Left kidney (tissue), 2 donors: ENCODE measurements around the gene PPL. TPM values are rescaled to one million over a fixed set of nuclear protein-coding genes. Genes with fewer than 3 reads are reported as not detected.
"Not testable (repeated sequence)": the region's sequence is repeated elsewhere in the genome, so short reads cannot be mapped to it uniquely, and the experiment has no call there.

Source experiments
- DNase-seq: peaks from one replicate; pipeline ENCODE4 v3.0.0-alpha.2; 2013
- polyA plus RNA-seq: library from polyadenylated mRNA; unstranded; fragments of 120-200 nt; gene quantifications from one replicate; pipeline ENCODE4 v1.2.1, GENCODE V29; 2013; ENCODE audit not compliant: insufficient read length

The PPL gene
- polyA plus RNA-seq, 1 donor: 30.3 TPM

DNA sequence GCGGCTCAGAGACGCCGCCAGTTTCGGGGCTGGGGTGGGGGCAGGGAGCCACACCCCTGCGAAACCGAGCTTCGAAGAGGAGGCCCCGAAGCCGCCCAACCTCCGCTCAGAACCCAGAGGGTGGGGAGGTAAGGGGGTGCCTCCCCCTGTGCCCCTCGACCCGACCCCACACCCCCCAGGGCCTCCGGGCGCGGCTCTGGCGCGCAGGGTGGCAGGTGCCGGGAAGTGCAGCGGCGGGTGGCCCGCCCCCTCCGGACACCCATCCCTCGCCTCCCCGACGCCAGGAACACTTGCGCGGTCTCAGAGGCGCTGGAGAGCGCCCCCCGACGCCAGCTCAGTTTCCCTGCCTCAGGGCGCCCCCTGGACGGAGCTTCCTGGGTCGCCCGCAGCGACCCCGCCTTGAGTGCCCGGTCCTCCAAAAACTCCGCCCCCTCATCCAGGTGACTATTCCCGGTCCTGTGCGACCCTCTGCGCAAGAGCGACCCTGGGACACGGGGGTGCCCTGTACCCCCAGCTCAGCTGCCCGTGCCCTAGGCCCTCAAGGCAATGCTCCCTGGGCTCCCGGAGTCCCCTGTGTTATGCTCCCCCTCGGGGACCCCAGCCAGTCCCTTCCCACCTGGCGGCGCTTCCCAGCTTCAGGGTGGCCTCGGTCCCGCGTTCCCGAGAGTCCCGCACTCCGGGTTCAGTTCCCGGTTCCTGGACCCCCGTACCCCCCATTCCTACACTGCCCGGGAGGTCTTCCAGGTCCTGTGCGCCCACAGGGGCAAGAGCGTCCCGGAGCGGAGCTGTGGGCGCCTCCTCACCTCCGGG, 562 bp downstream of the PPL start:
- no peak for DNase-seq

DNA sequence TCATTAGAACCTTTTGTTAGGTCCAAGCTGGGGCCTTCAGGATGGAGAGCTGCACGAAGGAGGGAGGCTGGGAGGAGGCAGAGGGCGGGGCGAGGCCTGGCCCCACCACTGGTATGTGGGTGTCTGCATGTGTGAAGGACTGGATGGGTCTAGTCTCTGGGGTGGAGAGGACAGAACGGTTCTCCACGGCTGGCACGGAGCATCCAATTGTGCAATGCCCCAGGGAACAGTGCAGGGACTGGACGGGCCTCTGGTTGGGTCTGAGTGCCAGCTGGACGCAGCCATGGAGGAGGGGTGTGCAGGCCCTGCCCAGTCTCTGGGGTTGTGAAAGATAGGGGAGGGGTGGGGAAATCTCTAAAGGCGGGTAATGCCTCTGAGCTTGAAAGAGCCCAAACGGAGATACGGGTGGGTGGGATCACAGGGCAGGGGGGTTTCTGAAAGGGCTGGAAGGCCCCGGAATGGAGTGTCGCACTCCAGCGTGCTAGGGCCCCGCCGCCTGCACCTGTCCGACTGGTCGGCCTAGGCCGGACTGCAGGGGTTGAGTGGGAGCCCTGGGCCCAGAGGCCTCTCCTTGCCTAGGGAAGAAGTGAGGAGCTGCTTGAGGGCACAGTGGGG, 1.6 kb downstream of the PPL start:
- DNase-seq: no peak

DNA sequence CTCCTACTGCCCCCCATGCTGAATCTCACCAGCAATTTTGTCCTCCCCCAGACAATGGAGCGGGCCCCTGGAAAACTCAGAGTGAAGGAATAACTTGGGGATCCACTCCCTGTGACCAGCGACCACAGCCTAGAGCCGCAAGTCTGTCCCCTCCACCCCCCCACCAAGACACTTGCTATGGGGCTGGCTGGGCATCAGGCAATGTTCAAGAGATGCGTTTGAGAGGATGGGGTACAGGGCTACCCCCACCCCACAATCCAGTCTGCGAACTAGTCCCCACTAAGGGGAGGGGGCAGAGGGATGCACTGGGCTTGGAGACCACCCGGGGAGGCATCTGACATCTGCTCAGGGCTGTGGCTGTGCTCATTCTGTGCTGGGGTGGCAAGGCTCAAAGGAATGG, 2.4 kb downstream of the PPL start:
- DNase-seq: no peak

DNA sequence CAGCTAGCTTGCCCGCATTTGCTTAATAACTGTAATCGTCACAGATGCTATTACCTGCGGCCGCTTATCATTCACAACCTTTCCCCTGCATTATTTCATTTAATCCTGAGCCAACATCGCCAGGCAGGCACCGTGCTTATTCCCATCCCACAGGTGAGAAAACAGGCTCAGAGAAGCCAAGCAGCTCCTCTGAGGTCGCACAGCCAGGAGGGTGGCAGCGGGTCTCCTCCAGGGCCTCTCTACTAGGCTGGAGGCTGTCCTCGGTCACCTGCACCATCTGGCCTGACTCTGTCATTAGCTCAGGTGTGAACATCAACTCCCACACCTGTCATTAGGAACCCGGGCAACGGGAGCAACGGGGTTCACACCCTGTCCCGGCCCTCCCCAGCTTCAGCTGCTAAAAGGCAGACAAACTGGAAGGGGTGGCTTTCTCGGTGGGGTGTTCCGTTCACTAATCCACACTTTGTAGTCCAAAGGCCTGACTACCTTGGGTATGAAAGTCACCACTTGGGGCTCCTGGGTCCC, 3.0 kb downstream of the PPL start:
- no peak for DNase-seq

DNA sequence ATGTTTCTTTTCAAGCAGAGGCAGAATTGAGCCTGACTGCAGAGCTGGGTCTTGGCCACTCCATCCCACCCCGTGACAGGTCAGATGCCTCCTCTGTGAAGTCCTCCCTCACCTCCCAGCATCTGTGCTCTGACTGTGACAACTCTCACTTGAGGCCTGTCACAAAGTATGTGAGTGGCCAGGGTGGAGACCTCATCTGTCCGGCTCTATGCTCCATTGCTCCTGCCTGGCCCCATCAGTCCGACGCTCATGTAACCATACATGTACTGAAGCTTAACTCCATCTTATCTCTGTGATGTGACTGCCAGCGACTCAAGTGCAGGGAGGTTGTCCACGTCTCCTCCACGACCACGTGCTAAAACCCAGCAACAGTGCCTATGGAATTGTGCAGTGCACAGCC, 3.5 kb downstream of the PPL start:
- no peak for DNase-seq

DNA sequence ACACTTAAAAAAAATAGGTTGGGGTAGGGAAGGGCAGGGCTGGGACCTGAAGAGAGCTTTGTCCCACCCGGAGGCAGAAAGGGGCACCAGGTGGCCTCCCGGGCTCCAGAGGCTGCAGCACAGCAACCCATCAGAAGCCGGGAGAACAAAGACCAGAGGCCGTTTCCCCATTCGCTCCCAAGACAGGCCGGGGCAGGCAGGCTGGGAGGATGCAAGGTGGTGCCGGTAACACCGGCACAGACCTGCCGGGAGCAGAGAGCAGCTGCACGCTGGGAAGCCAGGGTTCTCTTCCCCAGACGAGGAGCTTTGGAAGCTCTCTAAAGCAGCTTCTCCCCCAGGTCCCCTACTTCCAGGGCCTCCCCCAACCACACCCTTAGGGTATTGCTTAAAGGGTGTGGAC, 5.6 kb downstream of the PPL start:
- no peak for DNase-seq

DNA sequence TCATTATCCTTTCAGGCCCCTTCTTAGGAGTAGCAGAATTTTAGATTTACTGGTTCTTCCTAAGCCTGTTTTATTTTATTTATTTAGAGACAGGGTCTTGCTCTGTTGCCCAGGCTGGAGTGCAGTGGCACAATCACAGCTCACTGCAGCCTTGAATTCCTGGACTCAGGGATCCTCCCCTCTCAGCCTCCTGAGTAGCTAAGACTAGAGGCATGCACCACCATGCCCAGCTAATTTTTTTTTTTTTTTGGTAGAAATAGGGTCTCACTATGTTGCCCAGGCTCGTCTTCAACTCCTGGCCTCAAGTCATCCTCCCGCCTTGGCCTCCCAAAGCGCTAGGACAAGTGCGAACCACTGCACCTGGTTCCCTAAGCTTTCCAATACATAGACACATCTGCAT, 7.3 kb downstream of the PPL start:
- not testable (repeated sequence) for DNase-seq

DNA sequence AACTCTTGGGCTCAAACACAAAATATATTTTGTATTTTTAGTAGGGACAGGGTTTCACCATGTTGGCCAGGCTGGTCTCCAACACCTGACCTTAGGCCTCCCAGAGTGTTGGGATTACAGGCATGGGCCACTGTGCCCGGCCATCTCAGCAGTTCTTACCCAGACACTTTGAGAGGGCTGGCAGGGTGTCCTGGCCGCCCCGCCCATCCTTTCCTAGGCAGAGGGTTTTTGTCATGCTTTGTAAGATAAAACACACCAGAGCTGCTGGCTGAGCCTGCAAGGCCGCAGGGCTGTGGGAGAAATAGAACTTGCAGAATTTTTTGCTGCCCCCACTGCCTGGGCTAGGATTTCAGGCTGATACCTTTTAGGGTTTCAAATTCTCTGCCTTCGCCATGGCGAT, 8.7 kb downstream of the PPL start:
- DNase-seq: no peak

DNA sequence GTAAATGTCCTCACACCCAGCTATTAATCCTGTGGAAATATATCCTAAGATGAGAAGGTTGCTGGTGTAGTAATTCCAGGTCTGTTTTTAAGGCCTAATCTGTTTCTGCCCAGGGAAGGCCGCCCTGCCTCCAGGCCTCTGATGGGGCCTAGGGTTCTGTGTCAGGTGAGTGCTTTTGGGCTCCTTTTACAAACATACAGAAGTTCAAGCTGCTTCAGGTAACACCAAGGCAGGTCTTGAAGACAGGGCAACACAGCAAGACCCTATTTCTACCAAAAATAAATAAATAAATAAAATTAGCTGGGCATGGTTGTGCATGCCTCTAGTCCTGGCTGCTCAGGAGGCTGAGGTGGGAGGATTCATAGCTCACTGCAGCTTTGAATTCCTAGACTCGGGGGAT, 9.3 kb downstream of the PPL start:
- no peak for DNase-seq

DNA sequence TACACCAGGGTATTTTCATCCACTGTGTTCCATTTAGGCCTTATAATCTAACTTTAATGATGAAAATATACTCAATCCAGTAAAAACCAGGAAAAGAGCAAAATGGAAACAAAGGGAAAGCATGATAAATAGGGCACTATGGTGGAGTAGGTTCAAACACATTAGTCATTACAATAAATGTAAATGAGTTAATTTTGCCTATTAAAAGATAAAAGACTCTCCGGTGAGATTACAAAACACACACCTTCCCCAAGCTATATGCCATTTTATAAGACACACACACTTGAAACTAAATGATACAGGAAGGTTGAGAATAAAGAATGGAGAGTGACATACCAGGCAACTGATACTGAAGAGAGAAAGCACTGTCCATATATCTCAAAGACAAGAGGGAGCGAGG, 10.0 kb downstream of the PPL start:
- DNase-seq: no peak

DNA sequence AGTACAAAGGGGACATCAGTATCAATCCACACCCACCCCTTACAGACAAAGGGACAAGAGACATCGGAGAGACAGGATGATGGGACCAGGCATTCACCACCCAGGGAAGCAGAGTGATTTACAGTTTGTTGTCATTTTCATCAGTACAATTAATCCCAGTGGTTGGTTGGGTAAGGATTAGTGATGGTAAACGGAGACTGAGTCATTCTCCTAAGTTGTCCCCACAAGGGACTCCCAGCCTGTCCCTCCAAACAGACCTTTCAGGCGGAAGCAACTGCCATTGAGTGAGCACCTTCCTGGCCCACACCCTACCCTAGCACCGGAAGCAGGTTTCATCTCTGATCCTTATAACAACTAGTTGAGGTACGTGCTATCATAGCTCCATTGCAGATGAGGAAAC, 11.2 kb downstream of the PPL start:
- DNase-seq: no peak

DNA sequence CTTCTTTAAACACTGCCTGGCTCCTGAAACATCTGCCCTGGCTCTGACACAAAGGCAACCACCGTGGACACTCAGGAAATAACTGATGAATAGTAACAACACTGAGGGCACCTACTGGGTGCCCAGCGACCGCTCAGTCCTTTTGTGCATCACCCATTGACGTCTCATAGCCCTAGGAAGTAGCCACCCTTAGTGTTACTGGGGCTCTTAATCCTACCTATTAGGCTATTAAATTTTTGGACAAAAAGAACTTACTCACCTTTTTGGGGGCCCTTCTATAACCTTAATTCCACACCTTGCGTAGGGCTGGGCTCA, 11.7 kb downstream of the PPL start:
- no peak for DNase-seq

DNA sequence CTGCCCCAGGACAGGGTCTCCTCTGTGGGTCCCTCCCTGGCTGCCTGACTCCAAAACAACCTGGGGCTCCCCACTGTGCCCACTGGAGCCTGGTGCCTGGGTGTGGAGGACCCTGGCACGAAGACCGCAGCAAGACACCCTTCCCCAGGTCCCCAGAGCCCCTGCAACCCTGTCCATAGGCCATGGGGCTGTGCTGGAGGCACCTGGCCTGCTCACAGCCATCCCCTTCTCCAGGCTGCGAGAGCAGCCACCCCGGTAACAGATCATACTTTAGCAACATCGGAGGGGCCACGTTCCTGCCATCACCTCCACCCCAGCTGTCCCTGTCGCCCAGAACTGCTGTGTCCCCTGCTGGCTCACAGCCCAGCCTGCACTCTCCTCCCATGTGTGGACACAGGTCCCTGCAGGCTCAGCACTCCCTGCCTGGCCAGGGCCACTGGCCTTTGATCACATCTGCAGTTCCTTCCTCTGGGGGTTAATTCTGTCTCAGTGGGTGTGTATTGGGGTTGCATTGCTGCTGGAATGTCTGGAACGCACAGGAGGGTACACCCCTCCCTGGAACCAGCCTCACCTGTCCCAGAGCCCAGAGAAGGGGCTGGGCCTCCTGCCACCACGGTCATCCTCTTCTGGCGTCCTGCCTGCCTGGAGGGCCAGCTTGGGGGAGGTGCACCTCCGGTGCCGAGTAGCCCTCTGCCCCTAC, 12.2 kb downstream of the PPL start:
- DNase-seq: no peak

DNA sequence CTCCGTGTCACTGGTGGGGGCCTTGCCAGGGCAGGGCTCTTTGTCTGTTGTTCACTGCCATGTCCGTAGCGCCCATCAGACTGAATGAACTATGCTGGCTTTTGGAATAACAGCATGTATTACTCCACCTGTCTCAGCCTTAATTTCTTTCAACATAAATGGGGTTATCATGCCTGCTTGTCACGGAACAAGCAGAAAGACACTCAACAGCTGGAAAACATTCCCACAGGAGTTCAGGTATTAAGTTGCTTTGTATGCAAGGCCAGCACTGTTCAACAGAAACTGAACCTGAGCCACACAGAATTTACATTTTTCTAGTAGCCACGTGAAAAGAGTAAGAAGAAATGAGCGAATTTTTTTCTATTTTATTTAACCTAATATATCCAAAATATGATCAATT, 13.1 kb downstream of the PPL start:
- no peak for DNase-seq

DNA sequence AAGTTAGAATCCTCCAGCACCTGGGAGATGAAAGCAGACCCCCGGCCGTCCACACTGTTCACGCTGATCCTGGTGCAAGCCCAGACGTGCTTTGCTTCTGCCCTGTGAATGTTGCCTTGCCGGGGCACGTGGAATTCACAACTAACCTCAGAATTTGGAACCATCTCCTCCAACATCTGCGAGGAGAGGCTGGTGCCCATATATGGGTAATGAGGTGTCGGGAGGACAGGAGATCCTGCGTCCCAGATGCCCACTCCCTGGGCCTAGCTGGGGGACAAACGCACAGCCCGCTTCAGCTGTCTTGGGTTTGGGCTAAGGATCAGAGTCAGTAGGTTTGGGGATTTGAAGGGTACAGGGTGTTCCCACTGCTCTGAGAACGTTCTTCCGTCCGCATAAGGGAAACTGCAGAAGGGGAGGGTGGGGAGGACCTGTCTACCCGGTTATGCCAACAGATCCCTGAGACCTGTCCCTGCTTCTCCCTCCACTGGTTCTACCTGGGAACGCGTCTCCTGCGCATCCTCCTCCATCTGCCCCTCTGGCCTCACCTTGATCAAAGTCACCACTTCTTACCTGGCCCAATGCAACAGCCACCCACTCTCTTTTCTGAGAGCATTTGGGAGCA, 14.1 kb downstream of the PPL start:
- DNase-seq: no peak

DNA sequence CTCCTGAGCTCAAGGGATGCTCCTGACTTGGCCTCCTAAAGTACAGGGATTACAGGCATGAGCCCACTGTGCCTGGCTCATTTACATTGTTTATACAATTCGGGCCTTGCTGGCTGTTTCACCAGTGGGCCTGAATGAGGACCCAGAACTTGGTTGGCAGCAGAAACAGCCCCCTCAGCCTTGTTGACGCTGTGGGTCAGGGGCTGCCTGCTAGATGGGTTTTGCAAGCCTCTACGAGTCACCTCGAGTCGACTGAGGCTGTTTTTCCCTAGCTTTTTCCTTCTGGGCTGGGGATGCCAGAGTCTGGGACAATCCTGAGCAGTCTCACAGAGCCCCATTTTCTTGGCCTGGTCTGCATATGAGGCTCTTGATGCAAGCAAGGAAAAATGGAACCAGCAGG, 16.1 kb downstream of the PPL start:
- DNase-seq: no peak

DNA sequence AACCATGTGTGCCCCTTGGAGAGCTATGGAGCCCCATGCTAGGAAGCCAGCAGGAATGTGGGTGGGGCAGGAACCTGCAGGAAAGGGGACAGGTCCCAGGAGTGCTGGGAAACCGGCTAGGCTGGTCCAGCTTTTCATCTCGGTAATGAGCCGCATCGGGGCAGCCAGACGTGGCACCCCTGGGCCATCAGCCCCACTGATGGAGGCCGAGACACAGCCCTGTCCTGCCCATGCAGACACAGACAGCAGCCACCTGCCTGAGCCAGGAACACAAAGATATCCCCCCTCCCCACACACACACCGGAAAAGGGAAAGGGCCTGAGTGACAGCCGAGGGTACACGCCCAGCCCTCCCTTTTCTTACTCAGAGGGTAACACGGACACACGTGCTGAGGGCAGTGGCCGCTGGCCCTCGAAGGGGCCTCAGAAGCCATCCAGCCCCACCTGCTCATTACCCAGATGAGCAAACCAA, 18.1 kb downstream of the PPL start:
- DNase-seq: no peak

DNA sequence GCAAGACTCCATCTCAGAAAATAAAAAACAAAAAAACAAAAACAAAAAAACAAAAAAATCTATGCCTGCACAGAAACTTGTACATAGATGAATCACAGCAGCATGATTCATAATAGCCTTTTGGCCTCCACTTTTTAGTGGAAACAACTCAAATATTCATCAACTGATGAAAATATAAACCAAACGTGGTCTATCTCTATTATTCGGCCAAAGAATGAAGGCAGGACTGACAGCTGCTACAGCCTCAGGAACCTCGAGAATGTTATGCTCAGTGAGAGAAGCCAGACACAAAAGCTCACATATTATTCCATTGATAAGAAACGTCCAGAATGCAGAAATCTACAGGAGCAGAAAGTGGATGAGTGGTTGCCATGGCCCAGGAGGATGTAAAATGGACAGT, 19.8 kb downstream of the PPL start:
- DNase-seq: no peak

DNA sequence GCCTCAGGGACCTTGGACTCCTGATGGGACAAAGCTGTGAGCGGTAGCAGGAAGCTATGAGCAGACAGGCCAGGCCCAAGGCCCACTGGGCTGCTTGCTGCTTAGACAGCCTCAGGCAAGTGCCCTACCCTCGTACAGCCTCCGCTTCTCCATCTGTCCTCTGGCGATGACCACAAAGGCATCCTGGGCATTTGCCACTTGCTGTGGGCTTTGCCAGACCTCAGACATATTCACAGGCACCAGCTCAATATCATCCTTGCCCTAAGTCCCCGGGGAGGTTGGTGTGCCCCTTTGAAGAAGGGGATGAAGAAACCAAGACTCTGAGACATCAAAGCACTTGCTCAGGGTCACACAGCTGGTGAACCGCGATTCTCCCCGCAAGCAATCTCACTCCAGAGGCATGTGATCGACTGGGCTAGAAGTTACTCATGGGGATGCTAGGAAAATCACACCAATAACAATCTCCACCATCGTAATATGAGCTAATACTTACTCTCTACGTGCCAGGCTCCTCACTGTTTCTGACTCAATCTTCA, 21.7 kb downstream of the PPL start:
- no peak for DNase-seq

DNA sequence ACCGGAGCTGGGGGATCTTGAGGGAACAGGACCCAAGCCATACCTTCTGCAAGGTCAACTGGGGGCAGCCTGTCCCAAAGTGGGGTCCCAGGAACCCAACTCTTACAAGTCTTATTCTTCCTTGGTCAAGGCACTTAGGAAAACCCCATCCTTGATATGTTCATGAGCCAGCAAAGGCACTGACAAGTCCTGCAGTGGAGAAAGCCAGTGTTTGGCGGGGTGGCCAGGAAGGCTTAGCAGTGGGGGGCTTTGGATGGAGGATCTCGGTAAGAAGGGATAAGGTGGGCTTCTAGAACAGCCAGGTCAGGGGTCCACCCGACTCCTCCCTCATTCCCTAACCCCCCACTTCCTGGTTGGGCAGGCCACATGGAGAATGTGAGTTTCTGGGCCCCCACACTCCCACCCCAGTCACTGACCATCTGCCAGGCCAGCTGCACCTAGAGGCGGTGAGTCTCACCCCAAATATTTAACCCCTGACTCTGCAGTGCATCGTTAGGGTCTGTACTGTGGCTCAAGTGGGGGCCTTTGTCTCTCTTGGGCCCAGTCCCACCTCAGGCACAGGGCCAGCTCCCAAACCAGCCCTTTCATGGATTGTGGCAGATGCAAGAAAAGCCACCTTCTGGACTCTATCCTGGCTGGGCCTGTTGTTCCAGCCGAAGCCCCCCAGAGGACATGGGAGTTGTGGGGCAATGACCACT, 22.3 kb downstream of the PPL start:
- DNase-seq: no peak

DNA sequence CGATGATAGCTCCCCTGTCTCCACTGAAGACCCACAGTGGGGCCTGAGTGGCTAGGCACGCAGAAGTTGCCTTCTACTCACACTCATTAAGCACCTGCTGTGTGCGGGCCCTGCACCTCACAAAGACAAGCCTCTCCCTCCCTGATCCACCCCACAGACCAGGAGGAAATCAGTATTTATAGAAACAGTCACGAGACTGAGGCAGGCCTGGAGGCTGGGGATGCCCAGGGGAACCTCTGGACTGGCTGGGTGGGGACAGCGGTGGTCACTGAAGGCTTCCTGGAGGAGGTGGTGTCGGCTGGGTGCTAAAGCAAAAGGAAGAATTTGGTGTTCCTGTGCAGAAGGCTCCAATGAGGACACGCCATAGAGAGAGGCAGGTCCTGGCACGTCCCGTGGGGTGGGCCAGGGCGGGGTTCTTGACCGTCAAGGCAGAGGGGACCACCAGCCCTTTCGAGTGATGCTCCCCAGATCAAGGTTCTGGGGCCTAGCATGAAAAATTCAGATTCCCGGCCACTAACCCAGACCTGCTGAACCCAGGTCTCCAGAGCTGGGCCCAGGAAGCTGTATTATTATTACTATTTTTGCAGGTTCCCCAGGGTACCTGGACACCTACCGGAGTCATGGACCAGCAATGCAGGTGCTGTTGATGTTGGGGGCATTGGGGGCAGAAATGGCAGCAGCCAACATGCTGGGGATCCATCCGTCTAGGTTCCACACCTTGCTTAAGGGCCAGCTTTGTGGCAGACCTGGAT, 23.0 kb downstream of the PPL start:
- no peak for DNase-seq
